Activated CD4-positive, CD25-positive, alpha-beta regulatory T cell treated with anti-CD3 and anti-CD28 coated beads, Interleukin-2, amount 50 U/mL, for 24 hours (primary cell): ENCODE results near the gene KCTD17.

ENCODE experiments used
- ATAC-seq, 2 donors: fragments of 150-1000 bp; cut with Tn5 transposase; one replicate each; pipeline ENCODE4 v1.10.0; 2021; ENCODE audit warnings: mild to moderate bottlenecking in 1 of 2, moderate library complexity in 1 of 2

The KCTD17 gene

GRCh38 chr22:37051391-37052385, at the start of gene KCTD17:
Gene KCTD17, plus strand, starts transcription at chr22:37051742. Its CDS starts 19 bp downstream, at chr22:37051761.
- ATAC-seq: peak; percentile 99 to 100

GRCh38 chr22:37001826-37002225, 49.7 kb upstream of the KCTD17 start:
- no peak for ATAC-seq

- ATAC-seq: no peak
Measured at GRCh38 chr22:37002633-37003032, 48.9 kb upstream of the KCTD17 start.

- no peak for ATAC-seq
Measured at GRCh38 chr22:37007651-37008050, 43.9 kb upstream of the KCTD17 start.

GRCh38 chr22:37008365-37008764, 43.2 kb upstream of the KCTD17 start:
- no peak for ATAC-seq

- ATAC-seq: no peak
Measured at GRCh38 chr22:37009490-37009889, 42.1 kb upstream of the KCTD17 start.

GRCh38 chr22:37010174-37010573, 41.4 kb upstream of the KCTD17 start:
- ATAC-seq: no peak

- ATAC-seq: no peak
Measured at GRCh38 chr22:37010976-37011375, 40.6 kb upstream of the KCTD17 start.

GRCh38 chr22:37011472-37011871, 40.1 kb upstream of the KCTD17 start:
- ATAC-seq: no peak

- no peak for ATAC-seq
Measured at GRCh38 chr22:37012262-37012904, 39.2 kb upstream of the KCTD17 start.

GRCh38 chr22:37012956-37013355, 38.6 kb upstream of the KCTD17 start:
- no peak for ATAC-seq

- ATAC-seq: no peak
Measured at GRCh38 chr22:37014415-37014806, 37.1 kb upstream of the KCTD17 start.

GRCh38 chr22:37014835-37015586, 36.5 kb upstream of the KCTD17 start:
- ATAC-seq: no peak

GRCh38 chr22:37015587-37015878, 36.0 kb upstream of the KCTD17 start:
- ATAC-seq: no peak

GRCh38 chr22:37016134-37016910, 35.2 kb upstream of the KCTD17 start:
- no peak for ATAC-seq

- no peak for ATAC-seq
Measured at GRCh38 chr22:37017356-37017755, 34.2 kb upstream of the KCTD17 start.

- no peak for ATAC-seq
Measured at GRCh38 chr22:37018086-37018814, 33.3 kb upstream of the KCTD17 start.

GRCh38 chr22:37018815-37019308, 32.7 kb upstream of the KCTD17 start:
- peak in 1 of 2 donors; percentile 12 for ATAC-seq

- peak; percentile 76 to 78 for ATAC-seq
Measured at GRCh38 chr22:37019309-37020191, 32.0 kb upstream of the KCTD17 start, which contains the start of the genes MPST and TST. Gene MPST, plus strand, starts transcription at chr22:37019742. Its CDS starts 95 bp downstream, at chr22:37019837. Gene TST, minus strand, starts transcription at chr22:37019447. Its CDS starts 715 bp downstream, at chr22:37018732.

GRCh38 chr22:37020192-37020479, 31.4 kb upstream of the KCTD17 start:
- ATAC-seq: peak; percentile 4 to 9

- ATAC-seq: no peak
Measured at GRCh38 chr22:37021041-37021440, 30.5 kb upstream of the KCTD17 start.
